Uterus (tissue), 4 donors: ENCODE measurements around the gene ERP27. TPM values are rescaled to one million over a fixed set of nuclear protein-coding genes. Genes with fewer than 3 reads are reported as not detected.

Experiments used
- DNase-seq, 2 donors: peaks; one replicate each; pipeline ENCODE4 v3.0.0-alpha.2; 2019 to 2020
- H3K27ac ChIP-seq, 2 donors: fragments of 200-600 bp; sonication (generic); 1 replicate in 1 of 2; 2 replicates in 1 of 2; pipeline ENCODE4 v1.5.1; 2016 to 2018
- H3K27me3 ChIP-seq, 2 donors: fragments of 200-600 bp; sonication (generic); one replicate each; pipeline ENCODE4 v1.5.1; 2018 to 2019; ENCODE audit warnings: control low read depth in 1 of 2
- H3K36me3 ChIP-seq, 2 donors: fragments of 200-600 bp; sonication (generic); one replicate each; pipeline ENCODE4 v1.5.1; 2019; ENCODE audit warnings: control low read depth in 1 of 2
- H3K4me1 ChIP-seq, 2 donors: fragments of 200-600 bp; sonication (generic); one replicate each; pipeline ENCODE4 v1.5.1; 2018 to 2019; ENCODE audit warnings: control low read depth in 1 of 2
- H3K4me3 ChIP-seq, 2 donors: fragments of 200-600 bp; sonication (generic); 1 replicate in 1 of 2; 2 replicates in 1 of 2; pipeline ENCODE4 v1.5.1; 2018 to 2019; ENCODE audit warnings: mild to moderate bottlenecking in 1 of 2
- H3K9me3 ChIP-seq, 2 donors: fragments of 200-600 bp; sonication (generic); one replicate each; pipeline ENCODE4 v1.5.1; 2019; ENCODE audit warnings: control low read depth in 1 of 2
- POLR2A ChIP-seq, 2 donors: fragments of 450-650 bp; IDR thresholded peaks; one replicate each; pipeline ENCODE4 v1.6.1; 2016; ENCODE audit warnings: antibody characterized with exemption in 2 of 2, mild to moderate bottlenecking in 1 of 2, moderate library complexity in 1 of 2
- intact Hi-C: fragments of 100-400 bp; cut with DNase I; formaldehyde crosslinking; loops from one replicate; pipeline ENCODE4 v1.15.1; 2023; ENCODE audit warnings: low total_unique reads
- total RNA-seq, 4 donors: library from RNA; depleted of rRNA in 3 of 4; stranded (reverse); fragments of >200 nt in 3 of 4; gene quantifications; one replicate each; pipeline versions ENCODE4 v1.1.0 to v1.2.4, GENCODE V29; 2014 to 2023
- TF ChIP-seq, protein P1 (sequence below), 4 experiments: fragments of 200-600 bp in 2 of 4; fragments of 450-650 bp in 2 of 4; sonication (generic) in 2 of 4; IDR thresholded peaks; one replicate each; pipeline ENCODE4 v1.5.1; 2016 to 2019; ENCODE audit warnings: antibody characterized with exemption in 4 of 4, mild to moderate bottlenecking in 2 of 4, moderate library complexity in 1 of 4
- donor health status: DM: yes; HTN: yes; CAD: no.

Gene ERP27
- total RNA-seq, 4 donors from 2014 or later: 0.61 to 2.6 (median 1.5) TPM; not detected in 1

DNA sequence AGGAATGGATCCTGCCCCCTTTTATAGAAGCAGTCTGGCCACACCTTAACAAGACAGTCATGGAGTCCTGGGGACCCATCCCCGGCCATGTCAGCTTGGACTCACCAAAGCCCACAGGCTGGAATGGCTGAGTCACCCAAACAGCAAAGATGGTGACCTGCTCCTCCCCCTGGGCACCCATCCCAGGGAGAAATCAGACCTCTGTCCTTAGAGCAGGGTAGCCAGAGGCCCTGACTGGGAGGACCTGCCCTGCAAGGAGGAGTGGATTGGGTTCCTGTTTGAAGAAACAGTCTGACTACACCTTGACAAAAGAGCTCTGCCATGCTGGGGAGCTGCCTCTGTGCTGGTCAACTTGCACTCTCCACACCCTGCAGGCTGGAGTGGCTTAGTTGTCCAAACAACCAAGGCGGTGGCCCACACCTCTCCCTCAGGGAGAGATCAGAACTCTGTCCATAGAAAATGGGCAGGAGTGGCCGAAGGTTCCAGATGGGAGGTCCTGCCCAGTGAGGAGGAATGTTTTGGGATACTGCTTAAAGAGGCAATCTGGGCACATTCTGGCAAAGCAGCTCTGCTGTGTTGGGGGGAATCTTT is 69.3 kb downstream of the ERP27 start:
- no peak overlapping the region for H3K4me3 ChIP-seq
- TF ChIP-seq, protein P1, sequence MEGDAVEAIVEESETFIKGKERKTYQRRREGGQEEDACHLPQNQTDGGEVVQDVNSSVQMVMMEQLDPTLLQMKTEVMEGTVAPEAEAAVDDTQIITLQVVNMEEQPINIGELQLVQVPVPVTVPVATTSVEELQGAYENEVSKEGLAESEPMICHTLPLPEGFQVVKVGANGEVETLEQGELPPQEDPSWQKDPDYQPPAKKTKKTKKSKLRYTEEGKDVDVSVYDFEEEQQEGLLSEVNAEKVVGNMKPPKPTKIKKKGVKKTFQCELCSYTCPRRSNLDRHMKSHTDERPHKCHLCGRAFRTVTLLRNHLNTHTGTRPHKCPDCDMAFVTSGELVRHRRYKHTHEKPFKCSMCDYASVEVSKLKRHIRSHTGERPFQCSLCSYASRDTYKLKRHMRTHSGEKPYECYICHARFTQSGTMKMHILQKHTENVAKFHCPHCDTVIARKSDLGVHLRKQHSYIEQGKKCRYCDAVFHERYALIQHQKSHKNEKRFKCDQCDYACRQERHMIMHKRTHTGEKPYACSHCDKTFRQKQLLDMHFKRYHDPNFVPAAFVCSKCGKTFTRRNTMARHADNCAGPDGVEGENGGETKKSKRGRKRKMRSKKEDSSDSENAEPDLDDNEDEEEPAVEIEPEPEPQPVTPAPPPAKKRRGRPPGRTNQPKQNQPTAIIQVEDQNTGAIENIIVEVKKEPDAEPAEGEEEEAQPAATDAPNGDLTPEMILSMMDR (IDR thresholded peaks at IDR 0.05): no peak
- TF ChIP-seq POLR2A (IDR thresholded peaks at IDR 0.05): no peak
- no peaks in the 10 kb centered on the region for H3K27me3 ChIP-seq
- no peaks in the 10 kb centered on the region for H3K4me1 ChIP-seq
- H3K27ac ChIP-seq: no peak overlapping the region
- no peaks in the 10 kb centered on the region for H3K9me3 ChIP-seq
- no peaks in the 10 kb centered on the region for H3K36me3 ChIP-seq
- intact Hi-C loops: no loop called here
- DNase-seq: no peak

Other genes with a start within 250 kb of the ERP27 start
- under 1 TPM in 1 of 4 donors, not detected in 3; 0.15 TPM for gene GUCY2C, start 241.9 kb downstream of the ERP27 start, total RNA-seq
- 10 to 100 TPM in 3 of 4 donors, 1 to 10 TPM in 1; 9.5 to 44.0 (median 15.3) TPM for gene WBP11, start 135.1 kb downstream of the ERP27 start, total RNA-seq
- 10 to 100 TPM in 1 of 4 donors, 1 to 10 TPM in 1, under 1 TPM in 2; 0.77 to 16.5 (median 0.95) TPM for gene C12orf60, start 134.9 kb downstream of the ERP27 start, total RNA-seq
- 1 to 10 TPM in 1 of 4 donors, not detected in 3; 2.9 TPM for gene SMCO3, start 124.4 kb downstream of the ERP27 start, total RNA-seq
- 1 to 10 TPM in 2 of 4 donors, under 1 TPM in 2; 0.51 to 3.7 (median 1.0) TPM for gene ART4, start 95.0 kb downstream of the ERP27 start, total RNA-seq
- 1,000 to 10,000 TPM in 2 of 4 donors, 100 to 1,000 TPM in 2; 136 to 2,566 (median 1,232) TPM for gene MGP, start 52.7 kb downstream of the ERP27 start, total RNA-seq
- gene ARHGDIB, start 23.1 kb upstream of the ERP27 start, total RNA-seq: 100 to 1,000 TPM in 1 of 4 donors, 10 to 100 TPM in 3; 28.4 to 175 (median 59.9) TPM
- gene PDE6H, start 34.5 kb upstream of the ERP27 start, total RNA-seq: not detected